ENCODE data around the gene ARHGEF4. TPM values are rescaled to one million over a fixed set of nuclear protein-coding genes. Genes with fewer than 3 reads are reported as not detected.

Gene ARHGEF4
- total and polyA plus RNA-seq, 10 of the 15 experiments (the other 5 are each of a cell fraction or from before 2014, with no cell fraction given): 0.02 to 0.24 (median 0.16) TPM; not detected in 6

- no peak for TF ChIP-seq ZNF592 (IDR thresholded peaks at IDR 0.05)
These were observed 40.4 kb upstream of the ARHGEF4 start (continued) for GRCh38 chr2:130796290-130796689.

- H3K4me2 ChIP-seq (ENCODE audit: control insufficient read depth, insufficient read depth): peak overlapping the region; percentile 97
- H3K9me3 ChIP-seq (replicated peaks; ENCODE audit: control insufficient read depth, insufficient read depth, low read length): no peaks in the 10 kb centered on the region
- CTCF ChIA-PET: interaction anchor here (0.6 to 12.4 kb wide), 25 partner anchors 11 to 306 kb away, joined by 3 to 265 read pairs (median 4); no protein-coding TSS in a partner anchor
- no peaks in the 10 kb centered on the region for H3K79me2 ChIP-seq (ENCODE audit: control insufficient read depth, insufficient read depth, low read length)
- no peaks in the 10 kb centered on the region for H3K27me3 ChIP-seq (replicated peaks in 1 of 2; ENCODE audit: control insufficient read depth in 2 of 2, insufficient read depth in 2 of 2, low read length in 1 of 2)
- in situ Hi-C loops (cut with MboI): no loop called here
- H3K4me1 ChIP-seq (ENCODE audit: control insufficient read depth, insufficient read depth, low read length): no peaks in the 10 kb centered on the region
- ATAC-seq (peak; percentile 94), FAIRE-seq (peak; percentile 59), DNase-seq (ENCODE audit: low read depth, low spot score) (peak; percentile 19)
- H3K4me3 ChIP-seq: peak overlapping the region; percentile 71
- H4K20me1 ChIP-seq (ENCODE audit: control insufficient read depth, insufficient read depth): no peaks in the 10 kb centered on the region
- POLR2A ChIA-PET: interaction anchor here (0.7 to 1.2 kb wide), 2 partner anchors 73 to 76 kb away, joined by 4 to 9 read pairs; no protein-coding TSS in a partner anchor
- peak overlapping the region; percentile 59 for H3K27ac ChIP-seq (ENCODE audit: control insufficient read depth, insufficient read depth)
- RAD21 ChIA-PET (ENCODE audit: unreplicated experiment): interaction anchor here (0.6 to 5.2 kb wide), 21 partner anchors 22 to 1594 kb away, joined by 3 to 60 read pairs (median 3); no protein-coding TSS in a partner anchor
- H3K9ac ChIP-seq (ENCODE audit: control insufficient read depth, insufficient read depth, low read length): peak overlapping the region; percentile 78
- H3K36me3 ChIP-seq (ENCODE audit: control insufficient read depth in 2 of 2, insufficient read depth in 2 of 2, low read length in 1 of 2): no peaks in the 10 kb centered on the region
- intact Hi-C loops (cut with micrococcal nuclease; ENCODE audit: unreplicated experiment): loop anchor here (1.0 kb wide), 3 partner anchors 27 to 123 kb away; no protein-coding TSS in a partner anchor
- WGBS (ENCODE audit: insufficient coverage, insufficient replicate concordance, low lambda C conversion rate, missing lambda C conversion rate): 1% methylated on average over 91 of the region's 96 CpGs
- H2AFZ ChIP-seq (ENCODE audit: control insufficient read depth, low read depth, low read length): peak overlapping the region; percentile 97
- BruUV-seq (replicated peaks): no TSS peak
- SMC1A ChIA-PET (ENCODE audit: uncharacterized antibody, unreplicated experiment): interaction anchor here (1.0 to 4.8 kb wide), 8 partner anchors 26 to 125 kb away, joined by 3 to 41 read pairs (median 5); no protein-coding TSS in a partner anchor
- TF ChIP-seq EZH2 (IDR thresholded peaks at IDR 0.05; ENCODE audit: borderline replicate concordance, control insufficient read depth, low read depth, low read length): no peak
- no peak for TF ChIP-seq SPI1 (IDR thresholded peaks at IDR 0.05; ENCODE audit: borderline replicate concordance, insufficient read depth, low read depth, low read length)
- peak; percentile 37; the same call in 1 of the 3 replicates for TF ChIP-seq POU2F2 (IDR thresholded peaks at IDR 0.05; ENCODE audit: borderline replicate concordance, low read depth, low read length)
- TF ChIP-seq MEF2B (IDR thresholded peaks at IDR 0.05; ENCODE audit: partially characterized antibody, poor library complexity, severe bottlenecking): peak; percentile 80
- no peak for TF ChIP-seq SMAD5 (IDR thresholded peaks at IDR 0.05; ENCODE audit: low read depth)
- TF ChIP-seq MTA2 (IDR thresholded peaks at IDR 0.05; ENCODE audit: low read depth): no peak
- TF ChIP-seq NR2F1 (conservative IDR thresholded peaks at IDR 0.05): peak; percentile 74
- TF ChIP-seq BCL3 (IDR thresholded peaks at IDR 0.05; ENCODE audit: borderline replicate concordance, insufficient read depth, low read depth, low read length, poor library complexity, severe bottlenecking): no peak
- TF ChIP-seq ZBTB11 (CRISPR knock-in tag; IDR thresholded peaks at IDR 0.05): no peak
These were observed 39.0 kb upstream of the ARHGEF4 start for GRCh38 chr2:130797493-130798435.
